NCI-H2227 treated with DMSO at 0.1 percent for 48 hours (cell line): ENCODE results near the gene NHS.
"Not testable (repeated sequence)": the region's sequence is repeated elsewhere in the genome, so short reads cannot be mapped to it uniquely, and the experiment has no call there.

Experiments used
- DNase-seq: peaks from one replicate; lab custom pipeline; 2025; lab: John Stamatoyannopoulos, UW

NHS gene

DNA sequence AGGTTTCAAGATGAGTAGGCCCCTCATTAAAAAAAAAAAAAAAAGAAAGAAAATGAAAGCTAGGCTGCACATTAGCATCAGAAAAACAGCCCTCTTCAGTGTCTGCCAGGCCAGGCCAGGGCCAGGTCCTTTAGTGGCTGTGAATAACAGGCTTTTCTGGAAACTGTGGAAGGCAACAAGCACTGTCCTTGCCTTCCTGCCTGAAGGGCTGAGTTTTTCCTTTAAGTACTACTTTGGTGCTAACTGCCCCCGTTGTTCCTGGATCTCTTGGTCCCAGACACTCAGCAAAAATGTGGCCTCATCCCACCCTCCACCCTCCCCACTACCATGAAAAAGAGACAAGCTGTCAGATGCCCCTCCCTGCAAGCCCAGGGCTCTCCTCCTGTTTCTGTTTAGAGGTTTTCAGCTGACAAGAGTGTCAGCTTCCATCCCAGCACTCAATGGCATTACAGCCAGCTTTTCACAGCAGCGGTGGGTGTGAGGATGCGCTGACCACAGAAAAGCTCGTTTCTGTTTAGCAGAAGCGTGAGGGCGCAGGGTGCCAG is 174.2 kb downstream of the NHS start:
- peak; percentile 23 for DNase-seq

DNA sequence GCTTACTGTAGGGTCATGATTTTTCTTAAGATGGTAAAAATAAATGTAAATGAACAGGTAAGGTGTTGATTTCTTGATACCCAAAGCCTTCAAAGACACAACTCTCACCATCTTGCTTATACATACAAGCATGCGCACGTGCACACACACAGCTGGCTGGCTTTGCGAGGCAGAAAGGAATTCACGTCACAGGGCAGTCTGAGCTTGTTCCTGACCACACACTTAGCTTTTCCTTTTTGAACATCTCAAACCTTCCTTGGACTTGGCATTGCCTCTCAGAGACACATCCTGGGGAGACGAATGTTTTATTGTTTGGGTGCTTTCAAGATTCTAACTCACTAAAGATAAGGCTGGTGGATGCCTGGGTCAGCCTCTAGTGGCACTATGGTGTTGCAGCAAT is 175.0 kb downstream of the NHS start:
- DNase-seq = no peak

DNA sequence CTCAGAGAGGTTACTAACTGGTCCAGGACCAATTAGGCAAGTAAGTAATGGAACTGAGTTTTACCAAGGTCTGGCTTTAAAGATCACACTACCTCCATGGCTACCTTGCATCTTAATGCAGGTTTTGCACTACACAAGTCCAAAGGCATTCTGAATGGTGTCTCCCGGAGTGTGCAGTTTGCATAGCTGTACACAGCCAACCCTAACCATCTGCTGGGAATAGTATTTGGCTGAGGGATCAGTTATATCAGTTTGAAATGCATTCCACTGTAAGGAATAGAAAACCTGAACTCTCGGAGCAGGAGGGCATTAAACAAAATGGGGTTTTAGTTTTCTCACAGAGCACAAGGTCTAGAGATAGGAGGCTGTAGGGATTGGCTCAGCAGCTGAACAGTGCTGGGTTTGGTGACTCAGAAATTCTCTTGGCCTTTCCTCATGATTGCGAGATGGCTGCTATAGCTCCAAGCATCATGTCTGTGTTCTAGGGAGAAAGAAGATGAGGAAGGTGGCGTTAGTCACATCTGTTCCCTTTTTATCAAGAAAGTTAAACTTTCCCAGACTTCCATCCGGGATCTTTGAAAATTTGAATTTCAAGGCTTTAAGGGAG is 177.1 kb downstream of the NHS start:
- DNase-seq = no peak

DNA sequence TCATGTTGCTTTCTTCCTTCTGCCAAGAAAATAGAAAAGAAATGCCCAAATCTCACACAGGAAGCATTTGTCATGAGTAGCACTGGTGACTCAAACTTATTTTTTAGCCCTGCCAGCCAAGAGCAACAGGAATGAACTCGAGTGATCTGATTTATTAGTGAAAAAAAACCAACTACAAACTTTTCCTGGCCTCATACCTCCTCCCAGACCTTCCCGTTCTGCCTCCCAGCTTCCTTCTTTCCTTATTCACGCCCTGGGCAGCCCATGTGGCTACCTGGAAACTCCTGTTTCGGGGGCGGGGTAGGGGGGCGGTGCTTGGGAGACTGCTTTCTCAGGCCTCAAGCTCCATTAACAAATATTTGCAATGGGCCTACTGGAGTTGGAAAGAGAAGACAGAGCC is 178.5 kb downstream of the NHS start:
- no peak for DNase-seq

DNA sequence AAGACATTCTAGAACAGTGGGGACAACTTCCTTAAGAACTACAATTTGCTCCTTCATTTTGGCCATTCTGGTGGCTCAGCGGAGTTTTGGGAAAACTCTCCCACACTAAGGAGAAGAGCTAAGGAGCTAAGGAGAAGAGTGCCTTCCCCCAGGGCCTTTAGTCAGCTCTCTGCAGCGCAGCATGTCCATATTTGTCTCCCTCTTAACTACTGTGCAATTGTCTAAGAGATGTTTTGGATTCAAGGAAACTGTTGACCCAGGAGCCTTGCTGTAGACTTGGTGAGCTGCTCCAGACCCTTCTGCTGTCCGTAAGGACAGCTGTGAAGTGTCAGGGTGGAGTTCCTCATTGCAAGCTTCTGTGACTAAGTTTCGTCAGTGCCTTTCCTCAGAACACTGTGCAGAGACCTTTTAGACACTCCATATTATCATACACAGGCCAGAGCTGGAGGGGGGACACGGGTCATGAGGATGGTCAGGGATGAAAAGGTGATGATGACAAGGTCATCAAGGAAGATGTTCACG is 179.0 kb downstream of the NHS start:
- DNase-seq = no peak

DNA sequence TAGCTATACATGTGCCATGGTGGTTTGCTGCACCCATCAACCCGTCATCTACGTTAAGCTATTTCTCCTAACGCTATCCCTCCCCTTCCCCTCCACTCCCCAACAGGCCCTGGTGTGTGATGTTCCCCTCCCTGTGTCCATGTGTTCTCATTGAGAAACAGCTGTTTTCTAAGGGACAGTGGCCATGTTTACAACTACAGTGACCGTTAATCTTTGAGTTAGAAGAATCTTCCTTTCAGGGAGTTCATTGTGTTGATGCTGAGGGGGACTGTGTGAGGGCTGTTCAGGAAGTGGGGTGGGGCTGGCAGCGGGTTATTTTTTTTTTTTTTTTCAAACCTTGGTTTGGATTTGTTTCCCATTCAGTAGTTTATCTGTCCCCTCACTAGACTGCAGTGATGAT is 179.9 kb downstream of the NHS start:
- no peak for DNase-seq

DNA sequence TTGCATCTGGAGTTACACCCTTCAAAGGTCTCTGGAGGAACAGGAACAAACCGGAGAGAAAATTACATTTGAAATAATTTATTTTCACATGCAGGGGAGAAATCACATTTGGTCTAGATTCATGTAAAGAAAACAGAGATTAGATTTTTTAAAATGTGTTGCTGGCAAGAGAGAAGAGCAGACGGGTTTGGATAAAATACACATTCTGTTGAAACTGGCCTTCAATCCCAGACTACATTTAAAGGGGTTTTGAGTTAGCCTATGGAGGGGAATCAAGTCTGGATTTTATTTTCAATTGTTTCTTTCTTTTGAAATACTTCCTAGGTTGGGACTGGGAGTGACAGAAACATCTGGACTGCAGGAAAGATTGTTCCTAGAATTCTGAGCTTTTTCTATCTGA is 180.8 kb downstream of the NHS start:
- DNase-seq = no peak

DNA sequence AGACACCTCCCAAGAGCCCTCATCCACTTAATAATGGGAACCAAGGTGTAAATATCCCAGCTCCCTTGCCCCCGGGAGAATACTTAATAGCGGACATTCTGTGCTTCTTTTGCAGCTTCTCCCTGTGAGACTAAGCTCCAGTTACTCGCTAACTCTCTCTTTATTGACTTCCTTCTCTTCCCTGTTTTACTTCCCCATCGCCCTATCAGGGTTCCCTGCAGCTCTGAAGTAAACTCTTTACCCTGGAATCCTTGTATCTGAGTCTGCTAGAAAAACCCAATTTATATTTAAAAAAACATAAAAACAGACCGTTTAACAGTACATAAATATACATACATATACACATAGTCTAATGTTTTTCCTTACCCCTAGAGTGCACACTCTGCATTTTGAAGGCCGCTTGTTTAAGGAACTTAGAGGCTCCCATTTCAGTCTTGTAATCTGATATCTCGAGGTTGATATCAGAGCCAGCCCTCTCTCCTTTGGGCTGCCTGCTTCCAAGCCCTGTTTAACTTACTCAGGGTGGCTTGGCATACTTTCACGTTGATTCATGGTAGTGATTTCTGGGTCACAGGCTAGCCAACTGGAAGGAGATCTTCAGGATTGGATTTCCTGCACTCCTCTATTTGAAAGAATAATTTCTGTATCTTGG is 184.9 kb downstream of the NHS start:
- no peak for DNase-seq

DNA sequence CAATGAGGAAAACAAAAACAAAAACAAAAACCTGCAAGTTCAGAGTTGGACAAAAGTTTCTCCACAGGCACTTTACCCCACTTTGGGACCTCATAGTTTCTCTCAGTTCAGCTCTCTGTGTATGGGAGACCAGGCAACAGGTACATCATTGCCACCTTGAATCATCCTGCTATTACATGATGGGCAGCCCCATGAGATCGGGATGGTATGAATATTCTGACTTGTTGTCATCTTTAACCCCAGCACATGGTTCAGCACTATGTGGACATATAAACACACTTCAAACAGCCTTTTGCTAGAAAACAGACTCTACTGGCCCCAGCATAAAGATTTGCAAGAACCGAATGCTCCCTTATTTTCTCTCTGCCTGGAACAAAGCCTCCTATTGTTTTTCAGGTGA is 185.4 kb downstream of the NHS start:
- no peak for DNase-seq

DNA sequence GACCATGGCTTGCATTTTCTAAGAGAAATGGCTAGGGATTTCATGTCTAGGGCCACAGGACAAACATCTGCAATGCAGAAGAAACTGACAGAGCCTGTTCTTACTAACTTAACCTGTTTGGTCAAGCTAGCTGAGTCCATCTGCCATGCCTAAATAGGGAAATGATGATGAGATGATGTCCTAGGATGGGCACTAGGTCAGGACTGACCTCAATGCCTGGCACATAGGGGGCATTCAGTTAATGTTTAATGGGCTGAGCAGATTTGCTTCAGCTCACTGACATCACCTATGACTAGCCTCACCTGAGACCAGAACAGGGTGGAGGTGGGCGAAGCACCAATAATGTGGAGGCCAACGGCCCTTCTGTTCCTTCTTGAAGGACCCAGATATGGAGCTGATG is 188.1 kb downstream of the NHS start:
- no peak for DNase-seq

DNA sequence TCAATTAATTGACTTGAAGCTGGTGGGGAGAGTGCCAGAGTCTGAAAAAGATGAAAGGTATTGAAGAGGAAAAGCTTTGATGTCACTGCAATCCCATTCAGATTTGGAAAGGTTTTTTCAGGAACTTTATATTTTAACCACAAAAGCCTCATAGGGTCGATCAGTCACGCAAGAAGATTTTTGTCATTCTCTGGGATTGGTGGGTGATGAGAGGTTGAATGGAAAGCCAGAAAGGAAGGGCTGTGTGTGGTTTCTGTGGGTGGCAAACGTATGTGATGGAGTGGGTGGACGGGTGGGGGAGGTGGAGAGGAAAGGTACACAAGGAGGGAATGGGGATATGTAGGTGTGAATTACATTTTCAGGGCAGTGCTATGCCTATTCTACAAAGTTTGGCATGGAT is 188.5 kb downstream of the NHS start:
- no peak for DNase-seq

DNA sequence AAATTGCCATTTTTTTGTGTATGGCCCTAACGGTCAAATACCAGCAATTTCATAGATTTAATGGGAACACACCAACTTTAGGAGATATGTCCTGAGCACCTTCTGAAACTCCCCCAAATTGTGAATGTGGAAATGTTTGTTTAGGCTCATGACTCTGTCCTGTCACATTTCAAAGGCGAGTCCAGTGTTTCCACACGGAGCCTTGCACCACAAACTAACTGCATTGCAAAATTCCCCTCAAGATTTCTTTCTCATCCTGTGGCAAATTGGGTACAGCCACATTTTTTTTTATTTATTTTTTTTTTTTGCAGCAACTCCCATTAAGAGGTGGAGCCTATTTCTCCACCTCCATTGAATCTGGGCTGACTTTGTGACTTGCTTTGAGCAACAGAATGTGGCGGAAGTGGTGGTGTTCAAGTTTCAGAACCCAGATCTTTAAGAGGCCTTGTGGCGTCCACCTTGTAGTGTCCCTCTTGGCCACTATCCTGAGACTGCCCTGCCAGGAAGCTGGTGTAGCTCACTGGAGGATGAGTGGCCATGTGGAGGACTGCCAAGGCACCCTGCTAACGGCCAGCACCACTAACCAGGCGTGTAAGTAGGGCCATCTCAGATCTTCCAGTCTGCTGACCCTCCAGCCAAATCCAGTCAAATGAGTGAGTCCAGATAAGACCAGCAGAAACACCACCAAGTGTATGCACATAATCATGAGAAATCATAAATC is 189.8 kb downstream of the NHS start:
- DNase-seq = no peak

DNA sequence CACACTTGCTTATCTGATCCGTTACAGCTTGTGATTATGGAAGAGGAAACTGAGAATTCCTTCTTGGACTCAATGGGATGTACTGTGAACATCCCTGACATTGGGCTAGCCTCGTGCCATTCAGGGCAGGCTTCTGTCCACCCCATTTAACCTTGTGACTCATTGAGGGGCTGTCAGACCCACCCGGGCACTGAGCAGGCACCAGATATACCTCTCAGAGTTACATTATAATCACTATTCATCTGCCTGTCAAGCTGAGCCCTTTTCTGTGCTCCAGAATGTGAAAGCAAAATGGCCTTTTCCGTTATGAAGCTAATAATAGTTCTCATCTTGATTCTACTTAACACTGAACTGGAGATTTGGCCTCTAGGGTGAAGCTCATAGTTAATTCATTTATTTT is 191.7 kb downstream of the NHS start:
- no peak for DNase-seq

DNA sequence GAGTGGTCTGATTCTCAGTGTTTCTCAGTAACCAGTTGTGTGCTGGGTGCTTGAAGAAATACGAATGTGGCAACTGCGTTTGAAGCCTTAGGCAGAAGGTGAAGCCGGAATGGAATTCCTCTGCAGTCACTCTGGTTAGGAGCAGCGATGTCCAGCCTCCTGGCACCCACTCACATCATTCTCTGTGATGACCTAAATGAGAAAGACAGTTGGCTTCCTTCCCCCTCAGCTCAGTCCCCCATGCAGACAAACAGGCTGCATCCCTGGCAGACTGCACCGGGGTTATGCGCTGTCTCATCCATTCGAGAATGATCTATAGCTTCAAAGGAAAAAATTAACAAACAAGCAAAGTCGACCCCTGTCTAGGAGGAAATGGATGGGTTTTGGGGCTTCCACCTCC is 192.2 kb downstream of the NHS start:
- no peak for DNase-seq

DNA sequence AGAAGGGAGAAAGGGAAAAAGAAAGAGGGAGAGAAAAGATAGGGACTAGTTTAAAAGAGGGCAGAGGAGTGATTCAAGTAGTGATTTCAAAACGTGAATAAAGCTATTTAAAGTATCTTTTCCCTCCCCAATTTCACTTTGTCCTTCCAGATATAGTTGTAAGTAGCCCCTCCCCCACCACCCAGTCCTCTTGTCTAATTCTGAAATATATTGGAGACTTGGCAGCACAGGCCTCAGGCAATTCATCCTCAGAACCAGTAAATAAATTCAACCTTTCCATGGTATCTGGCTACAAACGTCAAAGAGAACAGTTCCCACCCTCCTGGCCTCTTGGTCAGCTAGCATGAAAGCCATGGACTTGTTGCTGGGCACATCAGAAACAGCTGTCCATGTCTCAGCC is 192.8 kb downstream of the NHS start:
- no peak for DNase-seq

DNA sequence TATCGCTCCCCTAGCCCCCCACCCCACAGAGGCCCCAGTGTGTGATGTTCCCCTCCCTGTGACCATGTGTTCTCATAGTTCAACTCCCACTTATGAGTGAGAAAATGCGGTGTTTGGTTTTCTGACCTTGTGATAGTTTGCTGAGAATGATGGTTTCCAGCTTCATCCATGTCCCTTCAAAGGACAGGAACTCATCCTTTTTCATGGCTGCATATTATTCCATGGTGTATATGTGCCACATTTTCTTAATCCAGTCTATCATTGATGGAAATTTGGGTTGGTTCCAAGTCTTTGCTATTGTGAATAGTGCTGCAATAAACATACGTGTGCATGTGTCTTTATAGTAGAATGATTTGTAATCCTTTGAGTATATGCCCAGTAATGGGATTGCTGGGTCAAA is 193.8 kb downstream of the NHS start:
- DNase-seq = not testable (repeated sequence)

DNA sequence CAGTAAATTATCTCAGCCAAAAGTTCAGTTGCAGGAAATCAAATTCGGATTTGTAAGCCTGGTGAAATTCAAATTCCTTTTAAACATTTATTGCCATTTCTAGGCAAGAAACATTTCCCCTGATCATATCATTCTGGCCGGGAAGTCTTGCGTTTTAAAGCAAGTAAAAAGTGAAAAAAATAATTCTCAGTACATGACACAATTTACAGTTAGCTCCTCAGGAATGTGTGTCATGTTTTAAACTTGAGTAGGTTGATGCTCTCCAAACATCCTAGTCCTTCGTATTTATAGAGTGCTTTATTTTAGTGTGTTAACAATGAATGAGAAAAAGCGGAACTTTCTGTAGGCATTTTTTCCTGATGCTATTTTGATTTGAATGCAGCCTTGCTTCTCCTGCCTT is 204.0 kb downstream of the NHS start:
- no peak for DNase-seq

DNA sequence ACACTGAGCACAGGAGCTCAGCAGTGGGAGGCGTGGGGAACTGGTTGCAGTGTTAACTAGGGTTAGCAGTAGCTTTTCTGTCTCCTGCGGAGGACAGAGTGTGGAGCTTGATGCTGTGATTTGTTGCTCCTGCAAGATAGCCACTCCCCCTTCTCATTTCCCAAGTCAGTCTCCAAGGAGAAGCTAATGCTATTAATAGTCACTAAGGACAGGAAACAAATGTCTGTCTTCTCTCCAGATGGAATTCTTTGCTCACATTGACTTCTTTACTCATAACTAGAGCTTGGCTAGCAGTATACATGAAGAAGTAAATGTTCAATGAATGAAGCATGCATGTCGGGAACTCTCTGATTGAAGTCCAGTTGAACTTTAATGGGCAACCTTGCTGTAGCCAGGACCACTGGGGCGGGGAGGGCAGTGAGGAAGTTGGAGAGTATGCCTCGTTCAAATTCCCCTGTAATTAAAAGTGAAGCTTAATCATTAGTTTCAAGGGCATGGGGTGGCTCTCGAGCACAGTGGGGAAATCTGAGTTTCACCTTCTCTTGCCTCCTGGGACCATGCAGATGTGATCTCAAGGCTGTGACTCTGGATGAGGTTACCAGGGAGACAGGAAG is 205.6 kb downstream of the NHS start:
- no peak for DNase-seq

DNA sequence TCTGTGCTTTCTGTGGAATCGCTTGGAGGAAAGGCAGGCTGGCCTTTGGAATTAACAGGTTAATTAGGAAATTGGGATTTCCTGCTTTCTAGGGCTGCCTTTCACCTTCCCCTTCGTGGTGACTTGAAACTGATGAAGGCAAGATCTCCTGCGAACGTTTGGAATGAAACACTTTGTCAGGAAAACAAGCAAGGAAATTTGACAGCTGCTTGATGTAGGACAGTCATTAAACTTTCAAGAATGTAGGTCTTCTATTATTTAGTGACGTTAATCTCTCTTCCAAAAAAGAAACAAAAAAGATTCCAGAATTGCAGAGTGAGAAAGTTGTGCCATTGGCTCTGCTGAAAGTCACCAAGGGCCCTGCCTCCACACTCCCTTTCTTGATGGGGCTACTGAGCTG is 206.6 kb downstream of the NHS start:
- no peak for DNase-seq

DNA sequence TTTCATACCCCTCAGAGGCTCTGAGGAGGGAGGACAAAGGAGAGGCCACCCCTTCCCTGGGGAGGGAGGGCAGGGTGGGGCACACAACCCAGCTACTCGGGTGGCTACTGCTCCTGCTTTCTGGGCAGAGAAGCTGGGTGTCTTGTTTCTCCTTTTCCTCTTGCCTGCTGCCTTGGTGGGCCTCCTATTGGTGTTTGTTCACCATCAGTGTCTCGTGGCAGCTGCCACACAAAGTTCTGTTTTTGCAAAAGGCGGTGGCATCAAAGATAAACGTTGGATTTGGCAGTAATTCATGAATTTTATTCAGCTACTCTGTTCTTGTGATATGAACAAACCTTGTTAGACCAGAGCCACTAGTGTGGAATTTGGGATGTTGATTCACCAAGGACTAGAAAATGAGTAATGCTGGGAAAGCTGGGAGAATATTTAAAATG is 209.3 kb downstream of the NHS start:
- DNase-seq = no peak

DNA sequence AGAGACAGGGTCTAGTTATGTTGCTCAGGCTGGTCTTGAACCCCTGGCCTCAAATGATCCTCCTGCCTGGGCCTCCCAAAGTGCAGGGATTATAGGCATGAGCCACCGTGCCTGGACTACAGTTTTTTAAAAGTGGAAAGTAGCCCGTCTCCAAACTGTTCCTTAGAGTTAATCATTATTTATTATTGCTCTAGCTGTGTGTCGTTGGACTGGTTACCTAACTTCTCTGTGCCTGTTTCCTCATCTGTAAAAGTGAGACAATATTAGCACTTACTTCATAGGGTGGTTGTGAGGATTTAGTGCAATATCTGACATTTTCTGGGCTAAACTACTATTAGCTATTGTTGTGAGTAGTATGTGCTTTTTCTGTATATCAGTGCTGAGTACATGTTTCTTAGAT is 210.0 kb downstream of the NHS start:
- no peak for DNase-seq

DNA sequence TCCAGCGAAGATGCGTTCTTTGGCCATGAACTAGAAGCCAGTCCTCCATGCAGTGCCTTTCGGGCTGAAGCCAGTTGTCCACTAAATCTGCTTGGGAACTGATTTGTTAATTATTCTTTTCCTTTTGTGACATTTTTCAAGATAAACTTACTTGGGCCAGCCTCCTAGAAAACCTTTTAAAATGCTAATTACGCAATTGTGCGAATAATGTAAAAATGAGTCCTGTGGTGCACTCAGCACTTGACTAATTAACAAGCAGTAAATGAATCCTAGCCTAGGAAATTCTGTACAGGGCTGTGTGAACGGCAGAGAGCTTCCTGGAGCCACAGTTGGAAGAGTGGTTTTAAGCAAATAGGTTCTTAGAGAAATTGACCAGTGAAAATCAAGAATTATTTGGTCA is 212.4 kb downstream of the NHS start:
- no peak for DNase-seq

DNA sequence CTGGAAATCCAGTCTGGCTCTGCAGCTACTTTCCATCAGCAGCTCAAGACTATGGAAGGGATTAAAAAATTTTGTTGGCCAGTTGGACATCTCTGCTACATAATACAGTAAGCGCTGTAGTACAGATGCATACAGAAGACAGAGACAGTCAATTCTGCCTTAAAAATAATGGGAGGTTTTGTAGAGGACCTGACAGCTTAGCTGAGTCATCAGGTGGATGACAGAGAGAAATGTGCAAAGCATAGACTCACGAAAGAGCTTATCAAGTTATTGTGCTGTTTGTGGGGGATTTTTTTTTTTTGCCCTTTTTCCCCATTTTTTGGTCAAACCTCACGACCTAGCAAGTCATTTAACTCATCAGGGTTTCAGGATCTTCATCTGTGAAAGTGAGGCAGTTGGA is 213.3 kb downstream of the NHS start:
- DNase-seq = no peak
